Ovary (tissue), 9 donors: ENCODE results near the gene PEX14. TPM values are rescaled to one million over a fixed set of nuclear protein-coding genes. Genes with fewer than 3 reads are reported as not detected.

Experiments
- DNase-seq, 5 donors: peaks; one replicate each; pipeline ENCODE4 v3.0.0-alpha.2; 2019 to 2020
- H3K27ac ChIP-seq, 2 donors: fragments of 200-600 bp; one replicate each; pipeline versions ENCODE4 v1.5.1 to v1.8.0; 2019 to 2022
- H3K27me3 ChIP-seq: fragments of 200-600 bp; one replicate; pipeline ENCODE4 v1.8.0; 2022
- H3K36me3 ChIP-seq: fragments of 200-600 bp; sonication (generic); one replicate; pipeline ENCODE4 v1.5.1; 2019
- H3K4me1 ChIP-seq: one replicate; pipeline ENCODE4 v1.8.1; 2013; ENCODE audit warnings: mild to moderate bottlenecking, moderate library complexity; ENCODE audit not compliant: insufficient read depth
- H3K4me3 ChIP-seq: fragments of 200-600 bp; sonication (generic); one replicate; pipeline ENCODE4 v1.5.1; 2017
- H3K9me3 ChIP-seq, 2 donors: fragments of 200-600 bp in 1 of 2; sonication (generic) in 1 of 2; one replicate each; pipeline versions ENCODE4 v1.5.1 to v1.8.1; 2013 to 2019; ENCODE audit warnings: mild to moderate bottlenecking in 1 of 2, moderate library complexity in 1 of 2
- CTCF ChIP-seq, 3 donors: fragments of 450-650 bp in 2 of 3; fragments of 200-600 bp in 1 of 3; IDR thresholded peaks; one replicate each; pipeline versions ENCODE4 v1.5.1 to v1.8.0; 2016 to 2022; ENCODE audit warnings: antibody characterized with exemption in 3 of 3, mild to moderate bottlenecking in 1 of 3
- EP300 ChIP-seq: sonication (generic); formaldehyde crosslinking; IDR thresholded peaks from one replicate; pipeline ENCODE4 v1.6.1; 2017; ENCODE audit warnings: antibody characterized with exemption
- POLR2A ChIP-seq: fragments of 450-650 bp; IDR thresholded peaks from one replicate; pipeline ENCODE4 v1.6.1; 2017; ENCODE audit warnings: antibody characterized with exemption, mild to moderate bottlenecking, moderate library complexity
- WGBS, 3 donors: extraction: QIAGEN DNeasy Blood & Tissue Kit in 1 of 3; methylation state at CpG; one replicate each; pipeline versions ENCODE4 v1.1.5 to v1.1.7; 2013 to 2017; 5-methylcytosine and 5-hydroxymethylcytosine counted together
- intact Hi-C, 4 donors: fragments of 100-400 bp; cut with DNase I; formaldehyde crosslinking; loops; one replicate each; pipeline versions ENCODE4 v1.11.0 to v1.15.1; 2022 to 2023
- polyA plus RNA-seq, 2 donors: library from polyadenylated mRNA; stranded (reverse); fragments of 200-250 nt in 1 of 2; fragments of 350-450 nt in 1 of 2; fragmentation: Illumina TruSeq in 1 of 2; extraction: RNeasy Lipid Tissue Mini Kit (QIAGEN cat#74804) in 1 of 2; gene quantifications; one replicate each; pipeline ENCODE4 v1.2.3, GENCODE V29; 2013 to 2014
- total RNA-seq, 7 donors: library from RNA; depleted of rRNA in 2 of 7; stranded (reverse); fragments of >200 nt in 2 of 7; fragmentation: NEBNext Ultra II Directional in 3 of 7; extraction: Animal tissue kit (Norgen Biotek cat#: 25700) in 3 of 7; gene quantifications; one replicate each; pipeline versions ENCODE4 v1.1.0 to v1.2.4, GENCODE V29; 2016 to 2023
- donor health status: DM: no; HTN: no; CAD: no; lungs with moderate emphysema.
- donor health status: DM: no; HTN: no; CAD: no.
- donor health status: Bipolar disorder and iron deficiency.
- donor health status: DM: yes; HTN: yes; CAD: no.
- donor health status: DM: no; HTN: no; CAD: no.
- donor health status: DM: yes; HTN: yes; CAD: no.

PEX14 gene
- total and polyA plus RNA-seq, 9 donors, result 3.3 to 22.9 (median 16.7) TPM

- Histone ChIP-seq H3K27me3 (no peaks in the 10 kb centered on the region), H3K9me3 (no peaks in the 10 kb centered on the region), H3K36me3 (no peaks in the 10 kb centered on the region), H3K4me3 (no peak overlapping the region), H3K27ac (no peak overlapping the region), H3K4me1 (peaks cover 7% of the 10 kb centered on the region)
- DNase-seq, result no peak
- TF ChIP-seq EP300, result no peak
- no peak for TF ChIP-seq CTCF (IDR thresholded peaks at IDR 0.05)
- TF ChIP-seq POLR2A, result no peak
- intact Hi-C loops, result no loop called here
- WGBS, 3 donors, result 92 to 98% (median 97%) methylated on average over 5 to 10 of the region's 10 CpGs
These were observed 195.4 kb downstream of the PEX14 start for GRCh38 chr1:10670190-10670589.

- no peak for DNase-seq
- TF ChIP-seq POLR2A (no peak), CTCF (IDR thresholded peaks at IDR 0.05) (no peak), EP300 (no peak)
- Histone ChIP-seq H3K27ac (peak overlapping the region in 1 of 2 donors; percentile 29), H3K9me3 (no peaks in the 10 kb centered on the region), H3K27me3 (no peaks in the 10 kb centered on the region), H3K36me3 (no peaks in the 10 kb centered on the region), H3K4me3 (no peak overlapping the region), H3K4me1 (peaks cover 7% of the 10 kb centered on the region)
- 72 to 92% (median 88%) methylated on average over 18 of the region's 18 CpGs for WGBS, 3 donors
- intact Hi-C loops, result no loop called here
These were observed 196.3 kb downstream of the PEX14 start for GRCh38 chr1:10671090-10671489.

- intact Hi-C loops, result no loop called here
- Histone ChIP-seq H3K4me3 (no peak overlapping the region), H3K36me3 (no peaks in the 10 kb centered on the region), H3K4me1 (peaks cover 7% of the 10 kb centered on the region), H3K27me3 (no peaks in the 10 kb centered on the region), H3K9me3 (no peaks in the 10 kb centered on the region), H3K27ac (peak overlapping the region in 1 of 2 donors; percentile 29)
- DNase-seq, result no peak
- WGBS, 3 donors, result 31 to 34% (median 33%) methylated on average over 26 to 27 of the region's 27 CpGs
- TF ChIP-seq CTCF (IDR thresholded peaks at IDR 0.05) (no peak), POLR2A (no peak), EP300 (no peak)
These were observed 197.0 kb downstream of the PEX14 start for GRCh38 chr1:10671622-10672342.

- Histone ChIP-seq H3K36me3 (no peaks in the 10 kb centered on the region), H3K9me3 (no peaks in the 10 kb centered on the region), H3K4me1 (peaks cover 7% of the 10 kb centered on the region), H3K4me3 (no peak overlapping the region), H3K27me3 (no peaks in the 10 kb centered on the region), H3K27ac (peak overlapping the region in 1 of 2 donors; percentile 29)
- DNase-seq, result no peak
- intact Hi-C loops, result no loop called here
- no peak for TF ChIP-seq CTCF (IDR thresholded peaks at IDR 0.05)
- TF ChIP-seq POLR2A, result no peak
- no peak for TF ChIP-seq EP300
- WGBS, 3 donors, result 53 to 57% (median 53%) methylated on average over 35 of the region's 35 CpGs
These were observed 197.7 kb downstream of the PEX14 start for GRCh38 chr1:10672343-10673050.
